ENCODE data around the gene C4orf50.

GRCh38 chr4:5874811-5875449 lies 143.3 kb downstream of the C4orf50 start:
- TF ChIP-seq MAFK (conservative IDR thresholded peaks at IDR 0.05 in 1 of 2, IDR thresholded peaks at IDR 0.05 in 1 of 2; ENCODE audit: low read length in 2 of 2) (no peak), CREM (IDR thresholded peaks at IDR 0.05) (no peak), CREM (CRISPR knock-in tag; IDR thresholded peaks at IDR 0.05) (no peak), FOXA1 (IDR thresholded peaks at IDR 0.05) (no peak), FOXA1 (CRISPR knock-in tag; IDR thresholded peaks at IDR 0.05) (no peak), FOXA3 (CRISPR knock-in tag; IDR thresholded peaks at IDR 0.05) (no peak), POLR2A (IDR thresholded peaks at IDR 0.05; ENCODE audit: insufficient read depth in 1 of 2, low read depth in 2 of 2, low read length in 2 of 2) (no peak)
- TF ChIP-seq, protein P1, sequence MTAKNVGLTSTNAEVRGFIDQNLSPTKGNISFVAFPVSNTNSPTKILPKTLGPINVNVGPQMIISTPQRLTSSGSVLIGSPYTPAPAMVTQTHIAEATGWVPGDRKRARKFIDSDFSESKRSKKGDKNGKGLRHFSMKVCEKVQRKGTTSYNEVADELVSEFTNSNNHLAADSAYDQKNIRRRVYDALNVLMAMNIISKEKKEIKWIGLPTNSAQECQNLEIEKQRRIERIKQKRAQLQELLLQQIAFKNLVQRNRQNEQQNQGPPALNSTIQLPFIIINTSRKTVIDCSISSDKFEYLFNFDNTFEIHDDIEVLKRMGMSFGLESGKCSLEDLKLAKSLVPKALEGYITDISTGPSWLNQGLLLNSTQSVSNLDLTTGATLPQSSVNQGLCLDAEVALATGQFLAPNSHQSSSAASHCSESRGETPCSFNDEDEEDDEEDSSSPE (CRISPR knock-in tag; IDR thresholded peaks at IDR 0.05): no peak

Measured in HepG2 (cell line).